Stimulated activated CD8-positive, alpha-beta memory T cell treated with anti-CD3 and anti-CD28 coated beads, Interleukin-15, amount 100 ng/mL, for 48 hours (primary cell): Measurements from ENCODE around the gene KIAA1217.
"Not testable (repeated sequence)": the region's sequence is repeated elsewhere in the genome, so short reads cannot be mapped to it uniquely, and the experiment has no call there.

ENCODE experiments used
- DNase-seq, 2 donors: peaks; one replicate each; pipeline ENCODE4 v3.0.0-alpha.2; 2020; ENCODE audit warnings: low read depth in 2 of 2

Gene KIAA1217

GRCh38 chr10:24340883-24341282 is 131.9 kb downstream of the KIAA1217 start:
- DNase-seq, result no peak

GRCh38 chr10:24341371-24341770 is 132.4 kb downstream of the KIAA1217 start:
- no peak for DNase-seq

GRCh38 chr10:24341897-24342296 is 133.0 kb downstream of the KIAA1217 start:
- no peak for DNase-seq

GRCh38 chr10:24343686-24344085 is 134.7 kb downstream of the KIAA1217 start:
- no peak for DNase-seq

- no peak for DNase-seq
Measured at GRCh38 chr10:24344279-24344678, 135.3 kb downstream of the KIAA1217 start.

- no peak for DNase-seq
Measured at GRCh38 chr10:24344695-24345463, 135.9 kb downstream of the KIAA1217 start.

- no peak for DNase-seq
Measured at GRCh38 chr10:24346877-24347519, 138.1 kb downstream of the KIAA1217 start.

GRCh38 chr10:24349379-24350001 is 140.6 kb downstream of the KIAA1217 start:
- no peak for DNase-seq

GRCh38 chr10:24350070-24350921 is 141.4 kb downstream of the KIAA1217 start:
- no peak for DNase-seq

GRCh38 chr10:24350922-24351225 is 141.9 kb downstream of the KIAA1217 start:
- DNase-seq, result not testable (repeated sequence)

GRCh38 chr10:24351961-24352360 is 143.0 kb downstream of the KIAA1217 start:
- DNase-seq, result no peak

- DNase-seq, result no peak
Measured at GRCh38 chr10:24352399-24352798, 143.5 kb downstream of the KIAA1217 start.

- no peak for DNase-seq
Measured at GRCh38 chr10:24353319-24353718, 144.4 kb downstream of the KIAA1217 start.

GRCh38 chr10:24355056-24355688 is 146.2 kb downstream of the KIAA1217 start:
- DNase-seq, result no peak

GRCh38 chr10:24357344-24358004 is 148.5 kb downstream of the KIAA1217 start:
- DNase-seq, result no peak

GRCh38 chr10:24358022-24358421 is 149.1 kb downstream of the KIAA1217 start:
- DNase-seq, result no peak

GRCh38 chr10:24360282-24361127 is 151.6 kb downstream of the KIAA1217 start:
- no peak for DNase-seq

GRCh38 chr10:24363070-24363469 is 154.1 kb downstream of the KIAA1217 start:
- no peak for DNase-seq

GRCh38 chr10:24367688-24368087 is 158.8 kb downstream of the KIAA1217 start:
- no peak for DNase-seq

GRCh38 chr10:24370877-24371276 is 161.9 kb downstream of the KIAA1217 start:
- DNase-seq, result no peak
